IMR-90 (cell line): Measurements from ENCODE around the gene CHMP4B. TPM values are rescaled to one million over a fixed set of nuclear protein-coding genes. Genes with fewer than 3 reads are reported as not detected.

Experiments
- ATAC-seq: fragments of 200-7000 bp; cut with Tn5 transposase; 2 replicates; pipeline ENCODE4 v1.9.1; 2020; ENCODE audit warnings: low read depth, mild to moderate bottlenecking, moderate library complexity
- BruUV-seq: library from RNA; stranded (reverse); fragments of 400-500 nt; replicated peaks from 2 replicates; lab custom pipeline; 2021; lab: Mats Ljungman, UMichigan
- CTCF ChIA-PET: fragments of 300-600 bp; formaldehyde crosslinking; extraction: SDS; loops from one replicate; lab custom pipeline; 2021; ENCODE audit warnings: antibody characterized with exemption; lab: Yijun Ruan, JAX
- POLR2A ChIA-PET: fragments of 300-600 bp; sonication (Branson Sonifier 250); formaldehyde crosslinking; loops from one replicate; lab custom pipeline; 2022; ENCODE audit warnings: antibody characterized with exemption; ENCODE audit not compliant: unreplicated experiment; lab: Charles Lee
- DNase-seq: peaks from one replicate; pipeline ENCODE4 v3.0.0; 2013
- H2AFZ ChIP-seq: replicated peaks from 2 replicates; pipeline ENCODE3; 2013; ENCODE audit warnings: low read length, mild to moderate bottlenecking; ENCODE audit not compliant: poor library complexity
- H2AK5ac ChIP-seq: 2 replicates; pipeline ENCODE4 v1.6.1; 2013; ENCODE audit warnings: low read depth, low read length, inconsistent platforms
- H2AK9ac ChIP-seq: replicated peaks from 2 replicates; pipeline ENCODE3; 2013; ENCODE audit warnings: mild to moderate bottlenecking, low read depth, low read length, moderate library complexity; ENCODE audit not compliant: poor library complexity
- H2BK120ac ChIP-seq: 2 replicates; pipeline ENCODE4 v1.6.1; 2013; ENCODE audit warnings: low read depth, low read length, inconsistent platforms
- H2BK15ac ChIP-seq: 3 replicates; pipeline ENCODE4 v1.6.1; 2013; ENCODE audit warnings: low read depth, low read length, inconsistent platforms
- H2BK20ac ChIP-seq: 2 replicates; pipeline ENCODE4 v1.6.1; 2013; ENCODE audit warnings: low read depth, mild to moderate bottlenecking, inconsistent platforms, low read length, moderate library complexity
- H2BK5ac ChIP-seq: 2 replicates; pipeline ENCODE4 v1.6.1; 2013; ENCODE audit warnings: mild to moderate bottlenecking, low read depth, low read length, inconsistent platforms; ENCODE audit not compliant: poor library complexity, severe bottlenecking
- H3K14ac ChIP-seq: replicated peaks from 2 replicates; pipeline ENCODE4 v1.6.1; 2013; ENCODE audit warnings: low read depth, low read length, inconsistent platforms
- H3K18ac ChIP-seq: 2 replicates; pipeline ENCODE4 v1.6.1; 2013; ENCODE audit warnings: low read depth, low read length, control low read depth
- H3K23ac ChIP-seq: 2 replicates; pipeline ENCODE4 v1.6.1; 2013; ENCODE audit warnings: low read depth, low read length, inconsistent platforms
- H3K27ac ChIP-seq: 2 replicates; pipeline ENCODE4 v1.5.1; 2013; ENCODE audit warnings: mild to moderate bottlenecking, control low read depth, low read length; ENCODE audit not compliant: insufficient read depth
- H3K27me3 ChIP-seq: 2 replicates; pipeline ENCODE4 v1.6.1; 2013; ENCODE audit warnings: low read length; ENCODE audit not compliant: control insufficient read depth, insufficient read depth
- H3K36me3 ChIP-seq: 2 replicates; pipeline ENCODE4 v1.6.1; 2013; ENCODE audit warnings: low read length, mixed read lengths; ENCODE audit not compliant: control insufficient read depth, insufficient read depth
- H3K4ac ChIP-seq: 2 replicates; pipeline ENCODE4 v1.6.1; 2013; ENCODE audit warnings: low read depth, low read length, inconsistent platforms
- H3K4me1 ChIP-seq: 2 replicates; pipeline ENCODE4 v1.6.1; 2013; ENCODE audit warnings: low read length, mixed read lengths; ENCODE audit not compliant: control insufficient read depth, insufficient read depth
- H3K4me2 ChIP-seq: 2 replicates; pipeline ENCODE4 v1.6.1; 2013; ENCODE audit warnings: low read depth, mild to moderate bottlenecking, control low read depth, low read length, moderate library complexity
- H3K4me3 ChIP-seq: 2 replicates; pipeline ENCODE4 v1.5.1; 2013; ENCODE audit warnings: low read depth, mild to moderate bottlenecking, control low read depth, low read length, moderate library complexity; ENCODE audit not compliant: insufficient read depth
- H3K56ac ChIP-seq: 2 replicates; pipeline ENCODE4 v1.6.1; 2013; ENCODE audit warnings: low read length, inconsistent platforms; ENCODE audit not compliant: insufficient read depth; ENCODE audit errors: extremely low read depth
- H3K79me1 ChIP-seq, 2 experiments: 2 replicates each; pipeline ENCODE4 v1.6.1; 2013; ENCODE audit warnings: low read length in 2 of 2, inconsistent platforms in 1 of 2, low read depth in 1 of 2
- H3K9ac ChIP-seq: 2 replicates; pipeline ENCODE4 v1.6.1; 2013; ENCODE audit warnings: low read depth, low read length, control low read depth
- H3K9me1 ChIP-seq: 2 replicates; pipeline ENCODE4 v1.6.1; 2013; ENCODE audit warnings: low read length, inconsistent platforms; ENCODE audit not compliant: insufficient read depth
- H3K9me3 ChIP-seq: 2 replicates; pipeline ENCODE4 v1.6.1; 2013; ENCODE audit warnings: low read length; ENCODE audit not compliant: control insufficient read depth, insufficient read depth
- H4K20me1 ChIP-seq: 2 replicates; pipeline ENCODE4 v1.6.1; 2013; ENCODE audit warnings: low read length, inconsistent platforms; ENCODE audit not compliant: insufficient read depth
- H4K5ac ChIP-seq: 2 replicates; pipeline ENCODE4 v1.6.1; 2013; ENCODE audit warnings: mild to moderate bottlenecking, low read depth, low read length, control low read depth
- H4K8ac ChIP-seq, 2 experiments: 2 replicates each; pipeline ENCODE4 v1.6.1; 2013; ENCODE audit warnings: low read depth in 2 of 2, low read length in 2 of 2, control low read depth in 1 of 2, inconsistent platforms in 1 of 2
- H4K91ac ChIP-seq: 2 replicates; pipeline ENCODE4 v1.6.1; 2013; ENCODE audit warnings: low read depth, low read length, inconsistent platforms; ENCODE audit not compliant: insufficient read depth
- RFX5 ChIP-seq: IDR thresholded peaks from 2 replicates; pipeline ENCODE4 v1.8.0; 2012; ENCODE audit warnings: low read depth, mild to moderate bottlenecking, low read length, moderate library complexity
- WGBS, 2 experiments: methylation state at CpG; one replicate each; pipeline versions ENCODE4 v1.1.5 to v1.1.7; 2013; ENCODE audit warnings: missing lambda C conversion rate in 2 of 2; ENCODE audit not compliant: insufficient read length in 1 of 2; ENCODE audit errors: extremely low coverage in 2 of 2; 5-methylcytosine and 5-hydroxymethylcytosine counted together
- dilution Hi-C: fragments of 300-500 bp; cut with HindIII; formaldehyde crosslinking; loops from one replicate; pipeline ENCODE4 v1.14.3; 2018; ENCODE audit warnings: low sequenced_read_pairs; ENCODE audit not compliant: unreplicated experiment
- in situ Hi-C: fragments of 300-500 bp; cut with MboI; formaldehyde crosslinking; loops from 3 replicates; pipeline ENCODE4 v1.14.3; 2019; ENCODE audit warnings: low sequenced_read_pairs, inconsistent platforms, mixed read lengths
- intact Hi-C: fragments of 100-400 bp; cut with micrococcal nuclease; formaldehyde crosslinking; loops from 2 replicates; pipeline ENCODE4 v1.10.0; 2022
- polyA plus RNA-seq, 3 experiments: library from polyadenylated mRNA; depleted of rRNA; stranded (reverse); fragments of >200 nt; gene quantifications; 2 replicates each; pipeline ENCODE4 v1.2.3, GENCODE V29; 2012; ENCODE audit warnings: low replicate concordance in 1 of 3
- total RNA-seq: library from RNA; depleted of rRNA; stranded (reverse); fragments of >200 nt; gene quantifications from 2 replicates; pipeline ENCODE4 v1.2.3, GENCODE V29; 2012

CHMP4B gene
- total and polyA plus RNA-seq, 2 of the 4 experiments (the other 2 are of a cell fraction), result 30.3 to 94.8 TPM

DNA sequence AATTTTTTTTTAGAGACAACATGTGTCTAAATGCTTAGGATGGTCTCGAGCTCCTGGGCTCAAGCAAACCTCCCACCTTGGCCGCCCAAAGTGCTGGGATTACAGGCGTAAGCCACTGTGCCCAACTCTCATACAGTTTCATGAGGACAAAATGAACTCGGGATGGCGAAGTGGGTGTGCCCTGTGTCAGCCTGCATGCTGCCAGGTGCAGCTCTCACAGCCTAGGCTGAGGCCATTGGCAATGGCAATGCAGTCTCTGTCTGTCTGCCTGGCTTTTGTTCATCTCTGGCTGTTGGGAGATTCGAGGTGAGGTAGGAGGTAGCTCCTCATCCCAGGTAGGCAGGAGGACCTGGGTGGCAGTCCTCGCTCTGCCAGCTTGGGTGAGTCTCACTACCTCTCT is 88.0 kb downstream of the CHMP4B start:
- no peaks in the 10 kb centered on the region for H3K27me3 ChIP-seq
- no peak overlapping the region for H4K8ac ChIP-seq
- H3K36me3 ChIP-seq, result no peaks in the 10 kb centered on the region
- H2BK15ac ChIP-seq, result no peak overlapping the region
- H3K9me1 ChIP-seq, result peaks cover 13% of the 10 kb centered on the region
- in situ Hi-C loops (no loop called here), dilution Hi-C loops (no loop called here), intact Hi-C loops (no loop called here)
- H3K79me1 ChIP-seq, result no peaks in the 10 kb centered on the region; a peak in 1 of 4 replicates
- DNase-seq, result no peak
- ChIA-PET POLR2A (no interaction called here), CTCF (no interaction called here)
- 90% methylated on average over 4 of the region's 7 CpGs; no CpG with 5 or more reads in 1 of the 2 experiments for WGBS, 2 experiments
- H4K5ac ChIP-seq, result no peak overlapping the region
- peaks cover 2% of the 10 kb centered on the region; the same call in 1 of the 2 replicates for H3K9me3 ChIP-seq
- H3K4ac ChIP-seq, result no peak overlapping the region
- H3K9ac ChIP-seq, result no peak overlapping the region
- no peak overlapping the region for H2AK9ac ChIP-seq
- no peak overlapping the region for H2BK20ac ChIP-seq
- no peak overlapping the region for H3K18ac ChIP-seq
- no peak for TF ChIP-seq RFX5
- no peak overlapping the region for H3K27ac ChIP-seq
- H3K4me1 ChIP-seq, result peaks cover 7% of the 10 kb centered on the region
- H2AFZ ChIP-seq, result peak overlapping the region; percentile 18
- H2AK5ac ChIP-seq, result peak overlapping the region; percentile 33; the same call in 1 of the 2 replicates
- BruUV-seq, result no TSS peak
- H4K20me1 ChIP-seq, result no peaks in the 10 kb centered on the region; the same call in 1 of the 2 replicates
- no peak for ATAC-seq
- no peak overlapping the region for H3K14ac ChIP-seq
- no peak overlapping the region for H2BK5ac ChIP-seq
- H3K56ac ChIP-seq, result no peak overlapping the region
- no peak overlapping the region for H3K4me2 ChIP-seq
- no peak overlapping the region for H2BK120ac ChIP-seq
- H4K91ac ChIP-seq, result no peak overlapping the region
- H3K23ac ChIP-seq, result no peak overlapping the region
- H3K4me3 ChIP-seq, result no peak overlapping the region
